ENCODE data around the gene ADARB2.
"Not testable (repeated sequence)": the region's sequence is repeated elsewhere in the genome, so short reads cannot be mapped to it uniquely, and the experiment has no call there.

The ADARB2 gene

GRCh38 chr10:1774796-1775195, 37.5 kb upstream of the ADARB2 start:
- DNase-seq (ENCODE audit: low read depth, low spot score) = no peak
- TF ChIP-seq CTCF (IDR thresholded peaks at IDR 0.05; ENCODE audit: insufficient read depth, low read length, missing control alignments) = no peak
- POLR2A ChIA-PET = no interaction called here
- CTCF ChIA-PET = no interaction called here
- no peak overlapping the region for H3K4me3 ChIP-seq (ENCODE audit: low read depth, low read length)

DNA sequence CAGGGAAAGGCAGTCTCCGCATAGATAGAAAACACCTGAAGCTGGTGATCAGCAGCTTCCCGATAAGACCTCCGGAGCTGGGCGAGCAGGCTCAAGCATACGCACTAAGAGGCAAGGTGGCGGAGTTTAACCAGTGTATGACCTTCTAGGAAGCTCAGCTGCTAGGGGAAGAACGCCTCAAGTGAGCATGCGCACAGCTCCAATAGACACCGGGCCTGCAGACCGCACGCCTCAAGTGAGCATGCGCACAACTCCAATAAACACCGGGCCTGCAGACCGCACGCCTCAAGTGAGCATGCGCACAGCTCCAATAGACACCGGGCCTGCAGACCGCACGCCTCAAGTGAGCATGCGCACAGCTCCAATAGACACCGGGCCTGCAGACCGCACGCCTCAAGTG, 35.9 kb upstream of the ADARB2 start:
- CTCF ChIA-PET; POLR2A ChIA-PET; H3K4me3 ChIP-seq (ENCODE audit: low read depth, low read length); DNase-seq (ENCODE audit: low read depth, low spot score): not testable (repeated sequence)

DNA sequence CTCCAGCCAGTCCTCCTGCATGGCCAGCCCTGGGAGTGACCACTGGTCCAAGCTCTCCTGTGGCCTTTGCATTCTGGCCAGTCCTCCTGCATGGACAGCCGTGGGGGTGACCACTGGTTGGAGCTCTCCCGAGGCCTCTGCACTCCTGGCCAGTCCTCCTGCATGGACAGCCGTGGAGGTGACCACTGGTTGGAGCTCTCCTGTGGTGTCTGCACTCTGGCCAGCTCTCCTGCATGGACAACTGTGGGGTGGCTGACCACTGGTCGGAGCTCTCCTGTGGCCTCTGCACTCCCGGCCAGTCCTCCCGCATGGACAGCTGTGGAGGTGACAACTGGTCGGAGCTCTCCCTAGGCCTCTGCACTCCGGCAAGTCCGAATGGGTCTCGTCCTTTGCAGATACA, 28.7 kb upstream of the ADARB2 start:
- POLR2A ChIA-PET = no interaction called here

DNA sequence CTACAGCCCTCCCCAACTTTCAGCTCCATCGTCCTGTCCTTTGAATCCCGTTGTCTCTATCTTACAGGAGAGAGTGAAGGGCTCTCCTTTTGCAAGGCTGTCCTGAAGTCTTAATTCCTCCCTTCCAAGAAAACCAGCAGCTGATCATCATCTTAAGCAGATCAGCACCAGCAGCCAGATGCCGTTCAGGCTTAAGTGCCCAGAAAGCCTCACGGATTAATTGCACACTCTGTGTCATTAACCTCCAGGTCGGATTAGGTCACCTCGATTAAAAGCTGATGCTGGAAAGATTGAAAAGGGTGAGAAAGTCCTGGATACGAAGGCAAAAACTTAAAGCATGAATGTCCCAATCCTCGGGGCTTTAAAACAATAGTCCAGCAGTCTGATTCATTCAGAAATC, 24.8 kb upstream of the ADARB2 start:
- no peak for DNase-seq (ENCODE audit: low read depth, low spot score)
- TF ChIP-seq CTCF (IDR thresholded peaks at IDR 0.05; ENCODE audit: insufficient read depth, low read length, missing control alignments) = no peak
- POLR2A ChIA-PET = no interaction called here
- CTCF ChIA-PET = no interaction called here
- no peak overlapping the region for H3K4me3 ChIP-seq (ENCODE audit: low read depth, low read length)

More for the DNA sequence above, 28.7 kb upstream of the ADARB2 start:
- no peak overlapping the region for H3K4me3 ChIP-seq (ENCODE audit: low read depth, low read length)
- DNase-seq (ENCODE audit: low read depth, low spot score) = no peak
- CTCF ChIA-PET = no interaction called here
- TF ChIP-seq CTCF (IDR thresholded peaks at IDR 0.05; ENCODE audit: insufficient read depth, low read length, missing control alignments) = no peak

GRCh38 chr10:1754506-1755153, 17.3 kb upstream of the ADARB2 start:
- TF ChIP-seq CTCF (IDR thresholded peaks at IDR 0.05; ENCODE audit: insufficient read depth, low read length, missing control alignments) = no peak
- no peak overlapping the region for H3K4me3 ChIP-seq (ENCODE audit: low read depth, low read length)
- POLR2A ChIA-PET = no interaction called here
- CTCF ChIA-PET = no interaction called here
- DNase-seq (ENCODE audit: low read depth, low spot score) = no peak

GRCh38 chr10:1752153-1752552, 14.8 kb upstream of the ADARB2 start:
- TF ChIP-seq CTCF (IDR thresholded peaks at IDR 0.05; ENCODE audit: insufficient read depth, low read length, missing control alignments) = no peak
- DNase-seq (ENCODE audit: low read depth, low spot score) = no peak
- H3K4me3 ChIP-seq (ENCODE audit: low read depth, low read length) = no peak overlapping the region
- CTCF ChIA-PET = no interaction called here
- POLR2A ChIA-PET = no interaction called here

GRCh38 chr10:1747590-1748157, 10.3 kb upstream of the ADARB2 start:
- no peak overlapping the region for H3K4me3 ChIP-seq (ENCODE audit: low read depth, low read length)
- TF ChIP-seq CTCF (IDR thresholded peaks at IDR 0.05; ENCODE audit: insufficient read depth, low read length, missing control alignments) = no peak
- POLR2A ChIA-PET = no interaction called here
- CTCF ChIA-PET = no interaction called here
- no peak for DNase-seq (ENCODE audit: low read depth, low spot score)

All from AG04449 (cell line).